ENCODE data around the gene SLC52A1. TPM values are rescaled to one million over a fixed set of nuclear protein-coding genes. Genes with fewer than 3 reads are reported as not detected.

The SLC52A1 gene
- total RNA-seq, 2 experiments from 2014 or later = 0.21 to 0.32 TPM

GRCh38 chr17:4999430-5000093 lies 35.7 kb downstream of the SLC52A1 start:
- ChIA-PET CTCF (interaction anchor here (0.6 to 1.4 kb wide), 3 partner anchors 29 to 38 kb away, joined by 3 to 4 read pairs (median 3); no protein-coding TSS in a partner anchor), POLR2A (no interaction called here)

- CTCF ChIA-PET = interaction anchor here (0.6 to 1.4 kb wide), 4 partner anchors 18 to 39 kb away, joined by 3 to 6 read pairs (median 4); no protein-coding TSS in a partner anchor
- POLR2A ChIA-PET = interaction anchor here (0.6 to 0.7 kb wide), 2 partner anchors 12 to 20 kb away, joined by 3 to 4 read pairs; no protein-coding TSS in a partner anchor
Observed at GRCh38 chr17:4998732-4999429, 36.3 kb downstream of the SLC52A1 start.

GRCh38 chr17:4998027-4998731 lies 37.0 kb downstream of the SLC52A1 start:
- CTCF ChIA-PET = interaction anchor here (1.3 to 2.3 kb wide), 5 partner anchors 11 to 64 kb away, joined by 3 to 14 read pairs (median 4); partner anchors contain the start of gene CAMTA2
- POLR2A ChIA-PET = interaction anchor here (0.6 to 1.1 kb wide), 5 partner anchors 11 to 58 kb away, joined by 3 to 6 read pairs (median 4); partner anchors contain the start of genes CAMTA2, RNF167 and SLC25A11

- POLR2A ChIA-PET = interaction anchor here (0.6 to 1.1 kb wide), 4 partner anchors 10 to 57 kb away, joined by 3 to 6 read pairs (median 4); partner anchors contain the start of genes CAMTA2, PFN1, RNF167 and SLC25A11
Observed at GRCh38 chr17:4997302-4998026, 37.8 kb downstream of the SLC52A1 start, which contains the start of the genes INCA1 and KIF1C. INCA1 (minus strand) TSS chr17:4997522; CDS start chr17:4994437, 3,085 bp downstream. KIF1C (plus strand) TSS chr17:4997950; CDS start chr17:5000247, 2,297 bp downstream.

GRCh38 chr17:4994081-4994595 lies 41.1 kb downstream of the SLC52A1 start:
- CTCF ChIA-PET = interaction anchor here (0.6 kb wide), 1 partner anchor 23 kb away, joined by 3 read pairs; no protein-coding TSS in a partner anchor
- POLR2A ChIA-PET = interaction anchor here (0.5 kb wide), 1 partner anchor 71 kb away, joined by 4 read pairs; no protein-coding TSS in a partner anchor

More at GRCh38 chr17:4997302-4998026, 37.8 kb downstream of the SLC52A1 start, which contains the start of the genes INCA1 and KIF1C:
- CTCF ChIA-PET = interaction anchor here (0.9 to 2.3 kb wide), 7 partner anchors 10 to 81 kb away, joined by 3 to 14 read pairs (median 4); partner anchors contain the start of genes CAMTA2 and ZFP3

- CTCF ChIA-PET = interaction anchor here (0.5 to 3.1 kb wide), 6 partner anchors 9 to 924 kb away, joined by 3 to 14 read pairs (median 4); partner anchors contain the start of genes INCA1, KIF1C and SPAG7
- POLR2A ChIA-PET = interaction anchor here (0.7 to 1.8 kb wide), 7 partner anchors 9 to 40 kb away, joined by 3 to 7 read pairs (median 5); partner anchors contain the start of genes INCA1, KIF1C and SPAG7
Observed at GRCh38 chr17:4987767-4988567, 47.3 kb downstream of the SLC52A1 start.

GRCh38 chr17:4986951-4987766 lies 48.1 kb downstream of the SLC52A1 start, which contains the start of gene CAMTA2:
CAMTA2 (minus strand) TSS chr17:4987675; CDS start chr17:4986222, 1,453 bp downstream.
- POLR2A ChIA-PET = interaction anchor here (0.6 to 1.8 kb wide), 8 partner anchors 10 to 40 kb away, joined by 3 to 7 read pairs (median 4); partner anchors contain the start of genes INCA1, KIF1C and SPAG7
- CTCF ChIA-PET = interaction anchor here (0.5 to 3.1 kb wide), 8 partner anchors 10 to 923 kb away, joined by 3 to 14 read pairs (median 4); partner anchors contain the start of genes INCA1, KIF1C and SPAG7

- CTCF ChIA-PET = interaction anchor here (0.6 to 3.1 kb wide), 8 partner anchors 11 to 327 kb away, joined by 3 to 14 read pairs (median 4); partner anchors contain the start of genes INCA1, KIF1C, RNF167 and SLC25A11
- POLR2A ChIA-PET = interaction anchor here (0.6 to 1.8 kb wide), 6 partner anchors 12 to 63 kb away, joined by 3 to 7 read pairs (median 5); partner anchors contain the start of gene SPAG7
Observed at GRCh38 chr17:4986403-4986802, 48.8 kb downstream of the SLC52A1 start.

Other genes with a start within 250 kb of the SLC52A1 start
- gene VMO1, start 249.1 kb downstream of the SLC52A1 start, total RNA-seq = under 1 TPM; 0.29 to 0.32 TPM
- not detected for gene GLTPD2, start 246.5 kb downstream of the SLC52A1 start, total RNA-seq
- 100 to 1,000 TPM; 183 to 184 TPM for gene PSMB6, start 239.3 kb downstream of the SLC52A1 start, total RNA-seq
- gene PLD2, start 228.3 kb downstream of the SLC52A1 start, total RNA-seq = 10 to 100 TPM in 1 of 2 experiments, 1 to 10 TPM in 1; 10.0 to 12.6 TPM
- 10 to 100 TPM; 46.8 to 48.5 TPM for gene MINK1, start 202.1 kb downstream of the SLC52A1 start, total RNA-seq
- gene C17orf107, start 135.9 kb downstream of the SLC52A1 start, total RNA-seq = 1 to 10 TPM; 2.8 to 3.2 TPM
- gene CHRNE, start 132.3 kb downstream of the SLC52A1 start, total RNA-seq = under 1 TPM; 0.38 to 0.42 TPM
- not detected for gene GP1BA, start 103.1 kb downstream of the SLC52A1 start, total RNA-seq
- gene SLC25A11, start 95.4 kb downstream of the SLC52A1 start, total RNA-seq = 10 to 100 TPM; 91.7 to 92.9 TPM
- 100 to 1,000 TPM; 179 to 192 TPM for gene RNF167, start 95.2 kb downstream of the SLC52A1 start, total RNA-seq
- 1,000 to 10,000 TPM; 1,847 to 1,866 TPM for gene PFN1, start 86.9 kb downstream of the SLC52A1 start, total RNA-seq
- gene ENO3, start 84.3 kb downstream of the SLC52A1 start, total RNA-seq = 10 to 100 TPM; 28.2 to 31.5 TPM
- 10 to 100 TPM; 64.0 to 64.8 TPM for gene SPAG7, start 67.6 kb downstream of the SLC52A1 start, total RNA-seq
- 100 to 1,000 TPM; 120 to 125 TPM for gene CAMTA2, start 47.8 kb downstream of the SLC52A1 start, total RNA-seq
- under 1 TPM; 0.30 to 0.31 TPM for gene INCA1, start 37.9 kb downstream of the SLC52A1 start, total RNA-seq
- gene KIF1C, start 37.5 kb downstream of the SLC52A1 start, total RNA-seq = 10 to 100 TPM; 72.7 to 77.3 TPM
- 1 to 10 TPM; 2.6 to 2.7 TPM for gene ZFP3, start 43.0 kb upstream of the SLC52A1 start, total RNA-seq
- 10 to 100 TPM; 23.9 to 24.8 TPM for gene ZNF232, start 76.5 kb upstream of the SLC52A1 start, total RNA-seq
- under 1 TPM; 0.04 TPM for gene USP6, start 80.6 kb upstream of the SLC52A1 start, total RNA-seq
- 10 to 100 TPM; 11.9 to 12.1 TPM for gene ZNF594, start 156.4 kb upstream of the SLC52A1 start, total RNA-seq
- under 1 TPM; 0.08 to 0.23 TPM for gene SCIMP, start 199.4 kb upstream of the SLC52A1 start, total RNA-seq
- 10 to 100 TPM; 58.8 to 59.1 TPM for gene RABEP1, start 246.9 kb upstream of the SLC52A1 start, total RNA-seq

All from activated CD8-positive, alpha-beta memory T cell treated with anti-CD3 and anti-CD28 coated beads for 36 hours (primary cell).